HG02885 (cell line): Measurements from ENCODE around the gene PAX4.

Experiments used
- ATAC-seq: cut with Tn5 transposase; IDR thresholded peaks from one replicate; pipeline ENCODE4 v1.9.1; 2021; ENCODE audit warnings: mild to moderate bottlenecking; ENCODE audit not compliant: unreplicated experiment, poor library complexity

Gene PAX4

GRCh38 chr7:127632276-127632910, 14.5 kb upstream of the PAX4 start:
- ATAC-seq, result no peak

DNA sequence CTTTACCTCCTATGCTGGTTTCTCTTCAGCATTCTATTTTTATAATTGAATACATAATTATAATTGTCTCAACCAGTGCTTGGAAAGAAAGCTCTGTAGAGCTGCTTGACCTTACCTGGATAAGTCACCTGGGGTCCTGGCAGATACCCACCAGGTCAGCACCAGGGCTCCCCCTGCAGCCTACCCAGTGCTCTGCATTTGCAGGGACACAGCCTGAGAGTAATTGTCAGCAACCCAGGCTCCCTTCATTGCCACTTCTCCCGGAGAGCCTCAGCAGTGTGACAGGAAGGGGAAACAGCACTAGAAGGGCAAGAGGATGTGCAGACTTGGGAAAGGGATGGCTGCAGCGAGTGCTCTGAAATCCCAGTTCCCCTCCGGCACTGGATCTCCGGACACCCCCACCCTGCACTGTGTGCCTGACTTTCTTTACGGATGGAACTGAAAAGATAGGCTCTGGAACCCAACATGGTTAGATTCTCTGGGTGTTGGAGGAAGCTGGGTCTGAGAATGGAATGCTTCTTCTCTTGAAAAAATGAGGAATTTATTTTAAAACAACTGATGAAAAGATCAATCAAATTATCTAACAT, 11.4 kb upstream of the PAX4 start:
- peak; percentile 87 for ATAC-seq

DNA sequence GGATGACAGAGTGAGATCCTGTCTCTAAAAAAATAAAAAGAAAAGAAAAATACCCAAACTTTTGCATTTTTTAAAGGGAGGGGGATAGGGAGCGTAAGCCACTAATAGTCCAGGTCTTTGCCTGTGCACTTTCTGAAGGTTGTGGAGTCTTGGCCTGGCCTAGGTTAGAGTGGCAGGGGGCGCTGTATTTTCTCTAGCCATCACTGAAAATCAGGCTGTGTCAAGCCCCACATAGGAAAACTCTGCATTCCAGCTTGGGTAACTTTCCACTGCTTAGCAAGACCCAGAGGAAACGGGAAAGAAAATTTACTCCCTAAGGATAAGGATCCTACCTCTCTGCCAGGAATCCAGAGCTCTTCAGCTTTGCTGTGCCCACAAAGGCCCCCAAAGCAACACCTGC, 10.5 kb upstream of the PAX4 start:
- no peak for ATAC-seq

GRCh38 chr7:127625331-127625730, 7.4 kb upstream of the PAX4 start:
- no peak for ATAC-seq

DNA sequence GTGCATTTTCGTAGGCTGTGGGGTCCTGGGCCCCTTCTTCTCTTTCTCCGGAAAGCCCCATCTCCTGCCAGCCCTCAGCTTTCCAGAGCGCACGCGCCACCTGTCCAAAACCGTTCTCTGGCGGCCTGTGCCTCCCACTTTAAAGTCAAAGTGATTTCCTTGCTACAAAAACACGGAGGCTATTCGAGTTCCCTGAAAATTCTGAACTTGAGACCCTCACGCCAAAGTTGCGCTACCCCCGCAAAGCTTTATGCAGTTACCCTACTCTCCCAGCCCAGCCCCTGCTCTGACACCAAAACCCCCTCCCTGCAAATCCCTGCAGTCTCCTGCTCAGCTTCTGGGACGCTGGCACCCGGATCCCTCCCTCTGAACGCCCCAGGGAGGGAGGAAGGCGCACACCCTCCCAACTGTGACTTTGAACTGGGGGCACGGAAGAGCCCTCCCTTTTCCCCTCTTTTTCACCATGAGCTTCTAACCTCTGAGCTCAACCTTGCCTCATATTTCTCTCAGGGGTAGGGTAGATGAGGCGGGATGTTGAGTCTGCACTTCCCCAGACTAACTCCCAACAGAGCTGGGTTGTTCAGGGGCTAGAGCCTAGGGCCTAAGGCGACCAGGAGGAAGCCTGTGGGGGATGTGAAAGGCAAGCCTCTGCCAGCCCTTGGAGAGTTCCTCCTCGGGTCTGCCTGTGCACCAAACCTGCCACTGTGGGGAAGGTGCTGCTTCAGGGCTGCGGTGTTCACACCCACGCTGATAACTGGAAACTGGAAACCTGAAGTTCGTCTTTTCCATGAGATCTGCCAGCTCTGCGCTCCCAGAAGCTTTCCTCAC, 2.7 kb upstream of the PAX4 start:
- no peak for ATAC-seq

DNA sequence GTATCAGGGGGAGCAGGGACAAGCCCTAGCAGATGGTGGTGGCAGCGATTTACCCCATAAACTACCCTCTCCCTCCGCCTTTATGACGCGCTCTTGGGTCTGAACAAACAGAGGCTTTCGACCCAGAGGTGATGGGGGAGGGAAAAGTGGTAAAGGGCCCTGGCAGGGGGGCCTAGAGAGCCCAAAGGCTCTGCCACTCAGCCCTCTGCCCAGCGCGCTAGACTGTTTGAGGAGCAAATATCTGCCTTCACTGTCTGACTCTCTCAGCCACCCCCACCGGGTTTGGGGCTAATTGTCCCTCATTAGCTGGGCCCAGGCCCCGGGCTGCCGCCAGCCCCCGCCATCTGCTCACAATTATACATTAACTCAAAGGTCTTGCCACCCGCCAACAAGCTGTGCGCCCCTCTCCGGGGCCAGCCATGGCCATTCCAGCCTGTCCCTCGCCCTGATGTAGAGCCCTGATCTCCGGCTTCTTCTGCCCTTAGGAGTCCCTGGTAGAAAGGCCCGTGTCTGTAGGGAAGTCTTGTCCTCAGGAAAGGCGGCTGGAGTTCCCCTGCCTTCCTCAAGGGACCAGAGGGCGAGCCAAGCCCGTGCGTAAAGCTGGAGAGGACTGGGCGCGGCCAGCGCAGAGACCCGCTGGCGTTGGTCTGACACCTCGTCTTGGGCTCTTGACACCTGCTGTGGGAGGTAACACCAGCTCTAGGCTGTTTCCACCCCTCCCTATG, 1.9 kb upstream of the PAX4 start:
- no peak for ATAC-seq

GRCh38 chr7:127618775-127619174, 833 bp upstream of the PAX4 start:
- no peak for ATAC-seq

DNA sequence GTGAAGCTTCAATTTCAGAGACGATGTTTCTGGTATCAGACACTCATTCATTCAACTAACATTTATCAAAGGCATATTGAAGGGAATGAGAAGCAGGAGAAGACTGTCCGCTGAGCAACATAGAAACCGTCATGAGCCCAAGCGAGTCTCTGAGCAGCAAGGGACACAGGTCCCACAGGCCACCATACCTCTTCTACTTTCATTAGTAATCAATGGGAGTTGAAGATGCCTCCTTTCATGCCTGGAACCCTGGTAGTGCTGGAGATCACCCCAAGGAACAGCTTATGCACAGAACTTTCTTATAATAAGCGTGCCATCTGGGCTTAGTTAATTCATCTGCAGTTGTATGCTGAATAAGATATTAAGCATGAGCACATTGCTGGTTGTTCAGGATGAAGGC, 1.2 kb downstream of the PAX4 start:
- ATAC-seq, result no peak

- no peak for ATAC-seq
Measured at GRCh38 chr7:127612263-127612662, 5.7 kb downstream of the PAX4 start.

DNA sequence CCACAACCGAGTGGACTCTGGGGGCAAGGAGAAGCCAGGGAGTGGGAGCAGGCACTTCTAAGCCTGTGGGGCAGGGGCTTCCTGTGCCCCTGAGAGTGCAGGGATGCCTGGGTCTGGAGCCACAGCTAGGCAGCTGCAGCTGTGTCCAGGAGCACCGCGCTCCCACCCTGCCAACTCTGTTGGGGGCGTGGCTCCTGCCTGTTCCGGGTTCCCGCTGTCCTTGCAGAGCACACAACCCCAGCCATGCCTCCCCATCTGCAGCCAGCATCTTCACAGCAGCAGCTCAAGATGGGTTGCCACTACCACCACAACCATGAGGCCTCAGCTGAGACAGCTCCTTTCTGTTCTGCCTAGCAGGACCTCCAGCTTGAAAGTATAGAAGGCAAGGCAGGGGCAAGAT, 8.6 kb downstream of the PAX4 start:
- no peak for ATAC-seq

DNA sequence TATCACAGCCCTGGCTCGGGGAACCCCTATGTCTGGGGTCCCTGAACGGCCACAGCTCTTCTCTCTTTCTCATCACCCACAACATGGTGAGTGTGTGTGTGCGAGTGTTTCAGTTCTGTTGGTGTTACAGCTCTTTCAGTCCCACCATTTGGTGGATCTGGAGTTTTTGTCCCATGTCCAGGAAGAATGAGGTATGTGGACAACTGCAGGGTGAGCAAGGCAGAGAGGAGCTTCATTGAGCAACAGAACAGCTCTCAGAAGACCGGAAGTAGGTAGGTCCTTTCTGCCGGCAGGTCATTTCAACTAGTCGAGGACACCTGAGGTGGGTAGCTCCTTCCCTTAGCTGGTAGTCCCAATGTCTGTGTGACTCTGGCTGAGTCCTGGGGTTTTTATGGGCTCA, 9.5 kb downstream of the PAX4 start:
- no peak for ATAC-seq

GRCh38 chr7:127600885-127601284, 17.1 kb downstream of the PAX4 start:
- no peak for ATAC-seq

- ATAC-seq, result peak; percentile 56
Measured at GRCh38 chr7:127598318-127598717, 19.6 kb downstream of the PAX4 start.

DNA sequence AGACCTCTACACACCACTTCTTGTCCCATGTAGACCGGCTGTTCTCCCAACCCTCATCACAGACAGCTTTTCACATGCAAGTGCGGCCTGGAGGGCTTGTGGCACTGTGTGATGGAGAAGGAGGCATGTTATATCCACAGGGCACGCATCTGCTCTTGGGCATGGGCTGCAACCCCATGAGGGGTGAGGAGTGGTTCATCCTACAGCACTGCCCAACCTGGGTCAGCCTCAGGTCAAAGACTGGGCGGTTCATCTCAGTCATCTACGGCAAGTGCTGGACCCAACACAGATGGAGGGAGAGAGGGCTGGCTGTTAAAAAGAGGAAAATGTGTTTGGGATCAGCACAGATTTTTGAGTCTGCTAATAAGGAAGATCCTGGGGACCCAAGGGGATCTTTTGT, 22.2 kb downstream of the PAX4 start:
- no peak for ATAC-seq

DNA sequence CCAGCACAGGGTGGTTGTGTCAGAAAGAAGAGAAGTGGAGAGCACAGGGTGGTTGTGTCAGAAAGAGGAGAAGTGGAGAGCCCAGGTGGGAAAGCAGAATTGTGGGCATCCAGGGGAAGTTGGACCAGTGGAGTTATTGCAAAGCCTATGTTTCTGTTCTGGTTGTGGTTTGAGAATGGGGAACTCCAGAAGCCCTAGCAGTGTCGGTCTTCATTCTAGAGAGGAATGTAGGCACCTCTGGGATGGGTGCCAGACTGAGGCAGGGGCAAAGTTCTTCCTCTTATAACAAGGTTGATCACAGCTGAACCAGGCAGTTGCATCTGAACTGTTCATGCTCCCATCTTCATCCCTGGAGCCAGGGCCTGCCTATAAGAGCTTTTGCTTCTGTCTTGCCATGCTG, 23.5 kb downstream of the PAX4 start:
- ATAC-seq, result no peak

DNA sequence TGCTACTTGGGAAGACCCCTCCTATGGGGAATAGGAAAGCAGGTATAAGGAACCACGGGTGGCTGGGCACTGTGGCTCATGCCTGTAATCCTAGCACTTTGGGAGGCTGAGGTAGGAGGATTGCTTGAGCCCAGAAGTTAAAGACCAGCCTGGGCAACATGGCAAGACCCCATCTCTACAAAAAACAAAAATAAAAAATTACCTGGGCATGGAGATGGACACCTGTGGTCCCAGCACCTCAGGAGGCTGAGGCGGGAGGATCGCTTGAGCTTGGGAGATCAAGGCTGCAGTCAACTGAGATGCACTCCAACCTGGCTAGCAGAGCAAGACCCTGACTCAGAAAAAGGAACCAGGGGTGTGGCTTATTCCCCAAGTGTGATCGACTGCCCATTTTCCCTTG, 25.4 kb downstream of the PAX4 start:
- ATAC-seq, result no peak

DNA sequence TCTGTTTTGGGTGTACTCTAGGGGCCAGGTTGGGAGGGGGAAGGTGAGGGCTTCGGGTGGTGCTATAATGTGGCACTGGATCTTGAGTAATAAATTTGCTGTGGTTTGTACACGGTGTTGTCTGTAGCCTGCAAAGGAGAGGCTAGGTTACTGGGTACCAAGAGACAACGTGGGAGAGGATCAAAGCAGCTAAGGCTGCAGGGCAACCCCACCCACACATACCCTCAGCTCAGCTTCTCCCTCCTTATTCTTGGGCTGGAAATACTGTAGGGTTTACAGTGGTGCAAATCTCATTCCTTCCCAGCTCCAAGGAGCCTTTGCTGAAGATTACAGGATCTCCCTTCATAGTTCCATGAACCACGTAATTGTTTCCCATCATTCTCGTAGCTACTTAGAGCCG, 26.4 kb downstream of the PAX4 start:
- ATAC-seq, result no peak

GRCh38 chr7:127591189-127591588, 26.8 kb downstream of the PAX4 start:
- ATAC-seq, result no peak

- ATAC-seq, result no peak
Measured at GRCh38 chr7:127589896-127590295, 28.0 kb downstream of the PAX4 start.

- ATAC-seq, result peak; percentile 19
Measured at GRCh38 chr7:127588697-127589482, 29.1 kb downstream of the PAX4 start.
